DMS53 treated with DMSO at 0.1 percent for 48 hours (cell line): ENCODE measurements around the gene PIP5K1B.
"Not testable (repeated sequence)": the region's sequence is repeated elsewhere in the genome, so short reads cannot be mapped to it uniquely, and the experiment has no call there.

ENCODE experiments used
- DNase-seq: peaks from one replicate; lab custom pipeline; 2025; ENCODE audit not compliant: unreplicated experiment; lab: John Stamatoyannopoulos, UW

Gene PIP5K1B

DNA sequence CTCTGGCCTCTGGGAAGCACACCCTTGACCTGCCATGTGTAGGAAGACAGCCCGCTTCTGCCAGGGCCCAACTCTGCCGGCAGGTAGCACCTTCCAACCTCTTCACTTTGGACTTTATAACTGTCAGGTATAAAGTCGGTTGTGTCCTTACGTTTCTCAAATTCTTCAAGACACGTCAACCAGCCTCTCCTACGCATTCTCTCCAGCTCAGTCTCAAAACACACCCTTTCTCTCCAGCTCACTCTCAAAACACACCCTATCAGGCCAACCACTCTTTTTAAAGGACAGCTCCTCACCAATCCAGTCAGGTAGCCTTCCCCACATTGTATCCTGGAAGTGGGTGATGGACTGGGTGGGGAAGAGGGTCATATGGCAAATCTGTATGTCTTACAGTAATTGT lies 344.1 kb downstream of the PIP5K1B start:
- DNase-seq, result no peak

DNA sequence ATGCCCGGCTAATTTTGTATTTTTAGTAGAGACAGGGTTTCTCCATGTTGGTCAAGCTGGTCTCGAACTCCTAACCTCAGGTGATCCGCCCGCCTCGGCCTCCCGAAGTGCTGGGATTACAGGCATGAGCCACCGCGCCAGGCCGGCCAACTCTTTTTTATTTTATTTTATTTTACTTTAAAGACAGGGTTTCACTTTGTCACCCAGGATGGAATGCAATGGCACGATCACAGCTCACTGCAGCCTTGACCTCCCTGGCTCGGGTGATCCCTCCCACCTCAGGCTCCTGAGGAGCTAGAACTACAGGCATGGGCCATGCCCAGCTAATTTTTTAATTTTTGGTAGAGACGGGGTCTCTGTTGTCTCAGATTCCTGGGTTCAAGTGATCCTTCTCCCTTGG lies 345.9 kb downstream of the PIP5K1B start:
- DNase-seq, result not testable (repeated sequence)

DNA sequence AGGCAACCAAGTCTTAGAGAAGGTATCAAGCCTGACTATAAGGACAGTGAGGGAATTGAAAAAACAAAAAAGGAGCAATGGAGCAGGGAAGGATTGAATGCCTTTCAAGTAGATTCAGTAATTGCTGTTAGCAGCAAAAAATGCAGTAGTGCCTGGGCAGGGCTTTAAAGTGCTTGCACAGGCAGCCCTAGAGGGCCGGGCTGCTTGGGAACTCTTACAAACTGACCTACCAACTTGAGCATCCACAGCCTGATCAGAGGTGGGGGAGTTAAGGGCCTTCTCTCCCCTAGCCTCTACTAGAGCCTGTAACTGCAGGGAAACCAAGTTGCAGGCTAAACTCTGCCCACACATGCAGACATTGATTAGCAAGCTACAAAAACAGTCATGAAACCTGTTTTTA lies 349.9 kb downstream of the PIP5K1B start:
- no peak for DNase-seq

DNA sequence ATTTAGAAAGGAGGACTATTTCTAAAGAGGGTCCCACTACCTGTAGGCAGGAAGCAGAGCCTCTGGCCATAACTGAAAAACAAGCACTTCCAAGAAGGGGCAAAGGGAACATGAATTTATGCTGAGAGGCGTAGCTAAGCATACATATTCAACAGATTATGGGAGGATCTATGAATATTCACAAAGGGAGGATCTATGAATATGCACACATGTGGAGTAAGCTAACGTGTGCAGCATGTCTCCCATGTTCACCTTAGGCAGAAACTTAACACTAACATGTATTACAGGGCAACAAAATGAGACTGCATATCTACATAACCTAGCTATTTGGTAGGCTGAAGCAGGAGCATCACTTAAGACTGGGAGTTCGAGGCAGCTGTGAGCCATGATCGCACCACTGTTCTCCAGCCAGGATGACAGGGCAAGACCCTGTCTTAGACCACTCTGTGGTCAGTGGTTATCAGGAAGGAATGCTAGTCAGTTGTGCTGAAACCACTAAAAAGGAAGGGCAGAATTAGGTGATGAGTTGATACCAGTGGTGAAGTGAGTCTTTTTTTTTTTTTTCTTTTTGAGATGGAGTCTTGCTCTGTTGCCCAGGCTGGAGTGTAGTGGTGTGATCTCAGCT lies 351.3 kb downstream of the PIP5K1B start:
- DNase-seq, result no peak

DNA sequence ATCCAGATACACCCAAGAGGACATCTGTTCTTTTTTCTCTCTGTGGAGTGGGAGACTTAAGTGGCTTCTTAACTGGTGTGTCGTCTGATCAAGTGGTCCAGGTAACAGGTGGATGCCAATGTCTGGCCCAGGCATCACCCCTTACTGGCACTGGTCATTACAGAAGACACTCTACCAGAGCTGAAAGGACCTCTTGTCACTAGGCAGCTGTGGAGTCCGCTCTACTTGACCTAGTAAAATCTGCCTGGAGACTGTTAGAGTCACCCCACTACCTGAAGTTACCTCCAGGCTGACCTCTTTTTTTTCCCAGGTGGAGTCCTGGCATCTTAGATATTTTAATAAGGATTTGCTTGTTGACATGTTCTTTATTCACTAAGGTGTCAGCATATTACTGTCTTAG lies 353.1 kb downstream of the PIP5K1B start:
- DNase-seq, result no peak
